ENCODE measurements around the gene DDX42.
"Not testable (repeated sequence)": the region's sequence is repeated elsewhere in the genome, so short reads cannot be mapped to it uniquely, and the experiment has no call there.

The DDX42 gene

DNA sequence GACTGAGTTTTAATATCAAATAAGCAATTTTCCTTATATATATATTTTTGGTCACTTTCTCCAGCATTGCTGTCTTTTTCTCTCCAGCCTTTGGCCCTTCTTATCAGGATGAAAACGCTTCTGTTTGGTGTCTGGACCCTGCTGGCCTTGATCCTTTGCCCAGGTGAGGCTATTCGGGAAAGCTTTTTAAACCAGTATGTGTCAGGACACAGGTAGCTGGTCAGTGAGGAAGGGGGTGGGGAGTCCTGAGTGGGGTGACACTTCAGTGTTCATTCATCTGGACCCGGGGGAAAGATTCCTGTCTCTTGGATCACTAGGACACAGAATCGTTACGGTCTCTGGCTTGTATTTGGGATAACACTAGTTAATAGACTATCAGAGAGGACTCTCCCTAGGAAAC lies 80.7 kb downstream of the DDX42 start:
- TF ChIP-seq, protein P1, sequence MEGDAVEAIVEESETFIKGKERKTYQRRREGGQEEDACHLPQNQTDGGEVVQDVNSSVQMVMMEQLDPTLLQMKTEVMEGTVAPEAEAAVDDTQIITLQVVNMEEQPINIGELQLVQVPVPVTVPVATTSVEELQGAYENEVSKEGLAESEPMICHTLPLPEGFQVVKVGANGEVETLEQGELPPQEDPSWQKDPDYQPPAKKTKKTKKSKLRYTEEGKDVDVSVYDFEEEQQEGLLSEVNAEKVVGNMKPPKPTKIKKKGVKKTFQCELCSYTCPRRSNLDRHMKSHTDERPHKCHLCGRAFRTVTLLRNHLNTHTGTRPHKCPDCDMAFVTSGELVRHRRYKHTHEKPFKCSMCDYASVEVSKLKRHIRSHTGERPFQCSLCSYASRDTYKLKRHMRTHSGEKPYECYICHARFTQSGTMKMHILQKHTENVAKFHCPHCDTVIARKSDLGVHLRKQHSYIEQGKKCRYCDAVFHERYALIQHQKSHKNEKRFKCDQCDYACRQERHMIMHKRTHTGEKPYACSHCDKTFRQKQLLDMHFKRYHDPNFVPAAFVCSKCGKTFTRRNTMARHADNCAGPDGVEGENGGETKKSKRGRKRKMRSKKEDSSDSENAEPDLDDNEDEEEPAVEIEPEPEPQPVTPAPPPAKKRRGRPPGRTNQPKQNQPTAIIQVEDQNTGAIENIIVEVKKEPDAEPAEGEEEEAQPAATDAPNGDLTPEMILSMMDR (conservative IDR thresholded peaks at IDR 0.05; ENCODE audit: low read length), result no peak
- no peak for DNase-seq (ENCODE audit: low read depth)

DNA sequence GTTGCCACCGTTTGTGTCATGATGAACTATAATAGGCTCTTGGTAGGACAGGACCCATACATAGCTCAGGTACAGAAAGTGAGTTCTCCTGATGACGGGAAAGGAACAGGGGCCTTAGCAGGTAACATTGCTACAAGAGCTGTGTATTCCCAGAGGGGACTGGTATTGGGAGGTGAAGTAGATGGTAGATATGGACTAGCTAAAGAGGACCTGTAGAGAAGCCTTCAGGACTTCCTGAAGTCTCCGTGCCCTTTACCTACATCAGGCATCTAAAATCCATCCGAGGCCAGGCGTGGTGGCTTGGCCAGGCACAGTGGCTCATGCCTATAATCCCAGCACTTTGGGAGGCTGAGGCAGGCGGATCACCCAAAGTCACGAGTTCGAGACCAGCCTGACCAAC lies 81.2 kb downstream of the DDX42 start:
- no peak overlapping the region for H3K4me3 ChIP-seq (ENCODE audit: low read length)
- TF ChIP-seq, protein P1 (conservative IDR thresholded peaks at IDR 0.05; ENCODE audit: low read length), result no peak
- no peak for DNase-seq (ENCODE audit: low read depth)

More for the DNA sequence above, 80.7 kb downstream of the DDX42 start:
- H3K4me3 ChIP-seq (ENCODE audit: low read length), result no peak overlapping the region

DNA sequence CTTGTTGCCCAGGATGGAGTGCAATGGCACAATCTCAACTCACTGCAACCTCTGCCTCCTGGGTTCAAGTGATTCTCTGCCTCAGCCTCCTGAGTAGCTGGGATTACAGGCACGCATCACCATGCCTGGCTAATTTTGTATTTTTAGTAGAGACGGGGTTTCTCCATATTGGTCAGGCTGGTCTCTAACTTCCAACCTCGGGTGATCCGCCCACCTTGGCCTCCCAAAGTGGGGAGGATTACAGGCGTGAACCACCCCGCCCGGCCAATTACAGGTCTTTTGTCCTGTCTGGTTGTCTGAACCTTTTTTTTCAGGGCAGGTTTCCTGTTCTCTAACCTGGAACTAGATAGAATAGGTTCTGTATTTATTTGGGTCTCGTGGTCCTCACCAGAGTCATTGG lies 82.5 kb downstream of the DDX42 start:
- DNase-seq (ENCODE audit: low read depth); H3K4me3 ChIP-seq (ENCODE audit: low read length): not testable (repeated sequence)

DNA sequence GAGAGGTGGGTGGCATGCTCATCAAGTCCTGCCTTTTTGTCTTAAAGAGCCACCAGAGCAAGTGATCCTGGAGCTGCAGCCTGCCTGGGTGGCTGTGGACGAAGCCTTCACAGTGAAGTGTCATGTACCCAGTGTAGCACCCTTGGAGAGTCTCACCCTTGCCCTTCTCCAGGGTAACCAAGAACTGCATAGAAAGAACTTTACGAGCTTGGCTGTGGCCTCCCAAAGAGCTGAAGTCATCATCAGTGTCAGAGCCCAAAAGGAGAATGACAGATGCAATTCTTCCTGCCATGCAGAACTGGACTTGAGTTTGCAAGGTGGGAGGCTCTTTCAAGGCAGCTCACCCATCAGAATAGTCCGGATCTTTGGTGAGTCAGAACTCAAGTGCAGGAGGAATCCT lies 85.3 kb downstream of the DDX42 start:
- TF ChIP-seq, protein P1 (conservative IDR thresholded peaks at IDR 0.05; ENCODE audit: low read length), result no peak
- H3K4me3 ChIP-seq (ENCODE audit: low read length), result no peak overlapping the region
- DNase-seq (ENCODE audit: low read depth), result no peak

DNA sequence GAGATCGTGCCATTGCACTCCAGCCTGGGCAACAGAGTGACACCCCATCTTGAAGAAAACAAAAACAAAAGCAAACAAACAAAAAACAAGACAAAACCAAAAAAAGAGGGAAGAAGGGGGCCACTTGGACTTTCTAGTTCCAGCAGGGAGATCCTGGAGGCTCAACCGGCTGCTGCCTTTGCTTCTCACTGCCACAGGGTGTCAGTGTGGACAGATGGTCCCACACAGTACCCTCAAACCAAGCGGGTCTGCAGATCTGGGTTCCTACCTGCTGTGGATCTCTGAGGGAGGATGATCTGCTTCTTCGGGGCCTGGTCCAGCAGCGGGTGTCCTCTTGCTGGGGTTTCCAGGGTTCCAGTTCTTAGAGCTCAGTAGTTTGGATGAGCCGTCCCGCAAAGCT lies 92.7 kb downstream of the DDX42 start:
- H3K4me3 ChIP-seq (ENCODE audit: low read length); DNase-seq (ENCODE audit: low read depth): not testable (repeated sequence)
- TF ChIP-seq, protein P1 (conservative IDR thresholded peaks at IDR 0.05; ENCODE audit: low read length), result peak; percentile 24; the same call in 1 of the 2 replicates

Data from AG10803 (cell line).